H9 (cell line): ENCODE measurements around the gene CREB5. TPM values are rescaled to one million over a fixed set of nuclear protein-coding genes. Genes with fewer than 3 reads are reported as not detected.

Experiments
- DNase-seq: peaks from one replicate; pipeline ENCODE4 v3.0.0-alpha.2; 2017
- H2AFZ ChIP-seq: one replicate; pipeline ENCODE4 v1.6.1; 2013; ENCODE audit warnings: mild to moderate bottlenecking, low read length, control low read depth, moderate library complexity
- H2AK5ac ChIP-seq: 2 replicates; pipeline ENCODE4 v1.6.1; 2013; ENCODE audit warnings: low read length, control low read depth, mixed read lengths; ENCODE audit not compliant: insufficient read length
- H2BK120ac ChIP-seq: one replicate; pipeline ENCODE4 v1.6.1; 2013; ENCODE audit warnings: low read depth, mild to moderate bottlenecking, low read length, control low read depth, inconsistent platforms; ENCODE audit not compliant: poor library complexity, severe bottlenecking
- H2BK12ac ChIP-seq: 2 replicates; pipeline ENCODE4 v1.6.1; 2013; ENCODE audit warnings: low read length, control low read depth, mixed read lengths, low read depth; ENCODE audit not compliant: insufficient read length
- H2BK15ac ChIP-seq: 2 replicates; pipeline ENCODE4 v1.6.1; 2013; ENCODE audit warnings: low read depth, low read length, control low read depth
- H2BK20ac ChIP-seq: one replicate; pipeline ENCODE4 v1.6.1; 2013; ENCODE audit warnings: low read depth, mild to moderate bottlenecking, low read length, control low read depth, inconsistent platforms; ENCODE audit not compliant: poor library complexity, severe bottlenecking
- H2BK5ac ChIP-seq: 2 replicates; pipeline ENCODE4 v1.6.1; 2013; ENCODE audit warnings: low read length, control low read depth, mixed read lengths; ENCODE audit not compliant: insufficient read length
- H3K14ac ChIP-seq: 2 replicates; pipeline ENCODE4 v1.6.1; 2013; ENCODE audit warnings: low read length, control low read depth; ENCODE audit not compliant: insufficient read depth
- H3K18ac ChIP-seq: 2 replicates; pipeline ENCODE4 v1.6.1; 2013; ENCODE audit warnings: low read depth, mild to moderate bottlenecking, mixed read lengths, low read length, control low read depth; ENCODE audit not compliant: insufficient read length
- H3K23ac ChIP-seq: 2 replicates; pipeline ENCODE4 v1.6.1; 2013; ENCODE audit warnings: low read length, control low read depth, mixed read lengths, low read depth; ENCODE audit not compliant: insufficient read length
- H3K23me2 ChIP-seq: 2 replicates; pipeline ENCODE4 v1.6.1; 2013; ENCODE audit warnings: low read depth, mild to moderate bottlenecking, mixed read lengths, low read length, control low read depth; ENCODE audit not compliant: insufficient read length, poor library complexity, severe bottlenecking
- H3K27ac ChIP-seq: 2 replicates; pipeline ENCODE4 v1.5.1; 2013; ENCODE audit warnings: low read length, control low read depth, mixed read lengths, low read depth; ENCODE audit not compliant: insufficient read length
- H3K27me3 ChIP-seq: 2 replicates; pipeline ENCODE4 v1.6.1; 2013; ENCODE audit warnings: low read length, control low read depth, inconsistent platforms; ENCODE audit not compliant: insufficient read depth
- H3K4ac ChIP-seq: 2 replicates; pipeline ENCODE4 v1.6.1; 2013; ENCODE audit warnings: low read depth, mild to moderate bottlenecking, control low read depth, inconsistent platforms, low read length, moderate library complexity
- H3K4me1 ChIP-seq: 2 replicates; pipeline ENCODE4 v1.6.1; 2013; ENCODE audit warnings: low read length, control low read depth, inconsistent platforms; ENCODE audit not compliant: insufficient read depth
- H3K4me2 ChIP-seq: 2 replicates; pipeline ENCODE4 v1.6.1; 2013; ENCODE audit warnings: low read length, control low read depth, mixed read lengths; ENCODE audit not compliant: insufficient read length, insufficient read depth
- H3K56ac ChIP-seq: 2 replicates; pipeline ENCODE4 v1.6.1; 2013; ENCODE audit warnings: low read depth, mild to moderate bottlenecking, mixed read lengths, low read length, control low read depth; ENCODE audit not compliant: insufficient read length
- H3K79me1 ChIP-seq: 2 replicates; pipeline ENCODE4 v1.6.1; 2013; ENCODE audit warnings: low read depth, mild to moderate bottlenecking, moderate library complexity, low read length, control low read depth, inconsistent platforms; ENCODE audit not compliant: insufficient read depth, poor library complexity, severe bottlenecking
- H3K79me2 ChIP-seq: 2 replicates; pipeline ENCODE4 v1.6.1; 2013; ENCODE audit warnings: low read length, control low read depth, inconsistent platforms; ENCODE audit not compliant: insufficient read depth
- H3K9ac ChIP-seq: 2 replicates; pipeline ENCODE4 v1.6.1; 2013; ENCODE audit warnings: low read length, control low read depth, mixed read lengths; ENCODE audit not compliant: insufficient read length; ENCODE audit errors: extremely low read depth
- H3K9me3 ChIP-seq: one replicate; pipeline ENCODE4 v1.6.1; 2013; ENCODE audit warnings: low read depth, low read length, inconsistent platforms; ENCODE audit not compliant: control insufficient read depth
- H3T11ph ChIP-seq: one replicate; pipeline ENCODE4 v1.6.1; 2013; ENCODE audit warnings: mild to moderate bottlenecking, low read length, control low read depth, inconsistent platforms
- H4K20me1 ChIP-seq: one replicate; pipeline ENCODE4 v1.6.1; 2013; ENCODE audit not compliant: control insufficient read depth, insufficient read length, insufficient read depth
- H4K5ac ChIP-seq: 2 replicates; pipeline ENCODE4 v1.6.1; 2013; ENCODE audit warnings: low read depth, mild to moderate bottlenecking, mixed read lengths, low read length, control low read depth; ENCODE audit not compliant: insufficient read length
- H4K8ac ChIP-seq: replicated peaks from 2 replicates; pipeline ENCODE4 v1.6.1; 2013; ENCODE audit warnings: low read length, control low read depth, mixed read lengths, low read depth; ENCODE audit not compliant: insufficient read length
- H4K91ac ChIP-seq: 2 replicates; pipeline ENCODE4 v1.6.1; 2013; ENCODE audit warnings: low read depth, mild to moderate bottlenecking, moderate library complexity, mixed read lengths, low read length, control low read depth; ENCODE audit not compliant: insufficient read length
- H3K27ac Mint-ChIP-seq, 3 experiments: 2 replicates in 2 of 3; 3 replicates in 1 of 3; pipeline ENCODE4 v1.8.0; 2020 to 2021; ENCODE audit warnings: mixed read lengths in 3 of 3, mild to moderate bottlenecking in 1 of 3, moderate library complexity in 1 of 3
- H3K27me3 Mint-ChIP-seq: 2 replicates; pipeline ENCODE4 v1.8.0; 2021; ENCODE audit warnings: low read depth, mild to moderate bottlenecking, moderate library complexity, mixed read lengths
- H3K36me3 Mint-ChIP-seq, 3 experiments: 2 replicates in 2 of 3; 3 replicates in 1 of 3; pipeline ENCODE4 v1.8.0; 2020 to 2021; ENCODE audit warnings: low read depth in 3 of 3, mixed read lengths in 3 of 3; ENCODE audit not compliant: insufficient read depth in 1 of 3
- H3K4me1 Mint-ChIP-seq, 2 experiments: 2 replicates each; pipeline ENCODE4 v1.8.0; 2020; ENCODE audit warnings: mixed read lengths in 2 of 2
- H3K4me3 Mint-ChIP-seq, 2 experiments: 2 replicates in 1 of 2; 3 replicates in 1 of 2; pipeline ENCODE4 v1.8.0; 2020 to 2021; ENCODE audit warnings: mild to moderate bottlenecking in 2 of 2, mixed read lengths in 2 of 2, moderate library complexity in 1 of 2
- H3K9me3 Mint-ChIP-seq, 2 experiments: 2 replicates in 1 of 2; 3 replicates in 1 of 2; pipeline ENCODE4 v1.8.0; 2020; ENCODE audit warnings: mild to moderate bottlenecking in 2 of 2, mixed read lengths in 2 of 2, moderate library complexity in 1 of 2
- WGBS: extraction: QIAGEN DNeasy Blood & Tissue Kit; methylation state at CpG from one replicate; pipeline ENCODE4 v1.1.7; 2013; ENCODE audit warnings: missing lambda C conversion rate, low lambda C conversion rate, mixed read lengths; ENCODE audit not compliant: insufficient read length; ENCODE audit errors: extremely low coverage; 5-methylcytosine and 5-hydroxymethylcytosine counted together
- total RNA-seq: library from RNA; stranded (reverse); gene quantifications from 2 replicates; pipeline ENCODE4 v1.2.1, GENCODE V29; 2021
- TF ChIP-seq, protein P1 (sequence below): fragments of 200-600 bp; sonication (generic); conservative IDR thresholded peaks from 3 replicates; pipeline ENCODE4 v1.8.0; 2021; ENCODE audit warnings: antibody characterized with exemption, mild to moderate bottlenecking

Gene CREB5
- total RNA-seq, 1 experiment from 2014 or later = 4.0 TPM

DNA sequence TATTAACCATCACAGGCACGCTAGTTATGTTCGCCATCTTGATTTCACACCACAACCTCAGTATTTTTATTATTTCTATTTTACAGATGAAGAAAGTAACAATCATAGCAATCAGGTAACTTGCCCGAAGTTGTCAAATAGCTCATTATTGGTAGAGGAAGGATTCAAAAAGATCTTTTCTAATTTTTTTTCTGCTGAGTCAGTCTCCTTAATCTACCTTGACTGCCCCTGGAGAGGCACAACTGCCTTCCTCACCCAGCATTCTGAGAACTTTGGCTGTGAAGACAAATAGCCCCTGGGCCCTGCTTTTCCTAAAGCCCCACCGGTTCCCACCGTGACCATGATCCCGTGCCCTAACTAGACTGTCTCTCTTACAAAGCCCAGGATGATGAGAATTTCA is 446.6 kb downstream of the CREB5 start:
- Histone ChIP-seq H3K23ac (no peak overlapping the region), H3K56ac (no peak overlapping the region), H3K4me2 (no peak overlapping the region), H2BK120ac (no peak overlapping the region), H3K18ac (no peak overlapping the region), H2BK15ac (no peak overlapping the region), H3K79me1 (no peaks in the 10 kb centered on the region), H3K79me2 (no peaks in the 10 kb centered on the region), H3K9me3 (no peaks in the 10 kb centered on the region), H3K4ac (no peak overlapping the region), H4K8ac (no peak overlapping the region), H3T11ph (no peak overlapping the region), H4K5ac (no peak overlapping the region), H3K23me2 (no peaks in the 10 kb centered on the region), H3K14ac (no peak overlapping the region), H4K91ac (no peak overlapping the region), H3K27me3 (no peaks in the 10 kb centered on the region), H2AK5ac (no peak overlapping the region), H2BK20ac (no peak overlapping the region), H2AFZ (no peak overlapping the region), H2BK12ac (no peak overlapping the region), H2BK5ac (no peak overlapping the region), H3K9ac (no peak overlapping the region), H4K20me1 (no peaks in the 10 kb centered on the region), H3K27ac (no peak overlapping the region), H3K4me1 (no peaks in the 10 kb centered on the region)
- Mint-ChIP-seq H3K36me3 (peaks cover 0 to 2% (median 0%) of the 10 kb centered on the region in 3 experiments; a peak in 1 of 7 replicates), H3K4me3 (no peak overlapping the region), H3K9me3 (0 out of 5 replicates have a peak, but pooled peaks cover 0 to 2% of the 10 kb centered on the region in 2 experiments), H3K4me1 (peaks cover 3% of the 10 kb centered on the region in 2 experiments; a peak in 1 of 4 replicates), H3K27me3 (peaks cover 5% of the 10 kb centered on the region), H3K27ac (no peak overlapping the region)
- no CpG with 5 or more reads among the region's 6 CpGs for WGBS
- DNase-seq = no peak
- TF ChIP-seq, protein P1, sequence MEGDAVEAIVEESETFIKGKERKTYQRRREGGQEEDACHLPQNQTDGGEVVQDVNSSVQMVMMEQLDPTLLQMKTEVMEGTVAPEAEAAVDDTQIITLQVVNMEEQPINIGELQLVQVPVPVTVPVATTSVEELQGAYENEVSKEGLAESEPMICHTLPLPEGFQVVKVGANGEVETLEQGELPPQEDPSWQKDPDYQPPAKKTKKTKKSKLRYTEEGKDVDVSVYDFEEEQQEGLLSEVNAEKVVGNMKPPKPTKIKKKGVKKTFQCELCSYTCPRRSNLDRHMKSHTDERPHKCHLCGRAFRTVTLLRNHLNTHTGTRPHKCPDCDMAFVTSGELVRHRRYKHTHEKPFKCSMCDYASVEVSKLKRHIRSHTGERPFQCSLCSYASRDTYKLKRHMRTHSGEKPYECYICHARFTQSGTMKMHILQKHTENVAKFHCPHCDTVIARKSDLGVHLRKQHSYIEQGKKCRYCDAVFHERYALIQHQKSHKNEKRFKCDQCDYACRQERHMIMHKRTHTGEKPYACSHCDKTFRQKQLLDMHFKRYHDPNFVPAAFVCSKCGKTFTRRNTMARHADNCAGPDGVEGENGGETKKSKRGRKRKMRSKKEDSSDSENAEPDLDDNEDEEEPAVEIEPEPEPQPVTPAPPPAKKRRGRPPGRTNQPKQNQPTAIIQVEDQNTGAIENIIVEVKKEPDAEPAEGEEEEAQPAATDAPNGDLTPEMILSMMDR = no peak
